ENCODE results near the gene PRSS3. TPM values are rescaled to one million over a fixed set of nuclear protein-coding genes. Genes with fewer than 3 reads are reported as not detected.

PRSS3 gene
- total RNA-seq, 1 experiment from 2014 or later, result 66.3 TPM

DNA sequence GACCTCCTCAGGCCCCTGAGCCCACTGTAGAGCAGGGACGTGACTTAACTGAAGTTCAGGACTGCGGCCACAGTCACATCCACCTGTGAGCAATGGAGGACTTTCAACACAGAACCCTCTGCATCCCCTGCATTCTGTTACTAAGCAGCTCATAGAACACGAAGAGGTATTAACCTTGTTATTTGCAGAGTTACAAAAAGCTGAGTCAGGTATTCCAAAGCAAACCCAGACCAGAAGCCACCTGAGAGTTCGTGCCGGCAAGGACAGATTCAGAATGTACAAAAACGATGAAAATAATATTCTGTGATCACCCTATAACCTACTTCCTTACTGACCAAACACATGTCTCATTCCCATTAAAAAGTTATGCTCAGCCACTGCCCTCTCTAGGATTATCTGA is 33.0 kb upstream of the PRSS3 start:
- Histone ChIP-seq H4K20me1 (ENCODE audit: insufficient read depth) (no peaks in the 10 kb centered on the region), H3K36me3 (ENCODE audit: control insufficient read depth in 1 of 2, insufficient read depth in 2 of 2, low read length in 2 of 2) (no peaks in the 10 kb centered on the region), H2AFZ (ENCODE audit: low read depth, low read length, poor library complexity, severe bottlenecking) (no peak overlapping the region), H3K4me1 (ENCODE audit: control insufficient read depth in 1 of 2, insufficient read depth in 2 of 2, low read length in 2 of 2) (peaks cover 26 to 56% of the 10 kb centered on the region in 2 experiments), H3K27me3 (ENCODE audit: insufficient read depth, low read length) (no peaks in the 10 kb centered on the region), H3K9ac (ENCODE audit: low read length) (no peak overlapping the region), H3K79me2 (ENCODE audit: insufficient read depth, low read length) (peaks cover 36% of the 10 kb centered on the region), H3K4me3 (replicated peaks in 1 of 2; ENCODE audit: low read depth in 1 of 2, low read length in 2 of 2) (no peak overlapping the region), H3K27ac (ENCODE audit: low read depth, low read length) (no peak overlapping the region), H3K4me2 (ENCODE audit: low read length) (no peak overlapping the region), H3K9me3 (ENCODE audit: control insufficient read depth in 1 of 2, insufficient read depth in 1 of 2, low read depth in 1 of 2, low read length in 2 of 2) (no peaks in the 10 kb centered on the region), H3K9me2 (ENCODE audit: insufficient read depth) (no peaks in the 10 kb centered on the region)
- intact Hi-C loops (cut with micrococcal nuclease), result no loop called here
- DNase-seq (ENCODE audit: low read depth, low spot score) (no peak), ATAC-seq (no peak)
- ChIA-PET POLR2A (interaction anchor here (0.9 kb wide), 2 partner anchors 10 to 12 kb away, joined by 3 read pairs; no protein-coding TSS in a partner anchor), RAD21 (ENCODE audit: low non-redundant PET in 1 of 2, low total read pairs in 2 of 2, uncharacterized antibody in 2 of 2, unreplicated experiment in 2 of 2) (no interaction called here), CTCF (no interaction called here)
- TF ChIP-seq CBX3 (IDR thresholded peaks at IDR 0.05; ENCODE audit: low read depth) (no peak), EZH2 (IDR thresholded peaks at IDR 0.05) (no peak), ZBTB33 (IDR thresholded peaks at IDR 0.05; ENCODE audit: extremely low read depth, insufficient replicate concordance, low read length) (no peak), YY1 (IDR thresholded peaks at IDR 0.05; ENCODE audit: extremely low read depth, insufficient replicate concordance, low read depth, low read length) (no peak), SIN3A (IDR thresholded peaks at IDR 0.05; ENCODE audit: low read depth) (no peak), JUND (IDR thresholded peaks at IDR 0.05) (no peak), TCF7L2 (IDR thresholded peaks at IDR 0.05; ENCODE audit: borderline replicate concordance, extremely low read depth, insufficient read depth, insufficient read length) (no peak), EZH2phosphoT487 (IDR thresholded peaks at IDR 0.05; ENCODE audit: borderline replicate concordance) (no peak), EGR1 (IDR thresholded peaks at IDR 0.05; ENCODE audit: low read depth) (no peak), ZNF274 (IDR thresholded peaks at IDR 0.05; ENCODE audit: low read depth, low read length) (no peak), RAD21 (IDR thresholded peaks at IDR 0.05; ENCODE audit: low read depth) (no peak), ATF3 (IDR thresholded peaks at IDR 0.05) (no peak), SRF (IDR thresholded peaks at IDR 0.05; ENCODE audit: low read depth) (no peak), POLR2A (IDR thresholded peaks at IDR 0.05; ENCODE audit: borderline replicate concordance, extremely low read depth, insufficient read depth, insufficient read length) (no peak), CTCF (IDR thresholded peaks at IDR 0.05 in 2 of 3, conservative IDR thresholded peaks at IDR 0.05 in 1 of 3; ENCODE audit: borderline replicate concordance in 1 of 3, insufficient read depth in 1 of 3, low read depth in 2 of 3, low read length in 2 of 3) (no peak), ELF1 (IDR thresholded peaks at IDR 0.05; ENCODE audit: borderline replicate concordance, low read depth) (no peak), SP1 (IDR thresholded peaks at IDR 0.05; ENCODE audit: low read depth) (no peak), CEBPB (IDR thresholded peaks at IDR 0.05; ENCODE audit: low read depth) (no peak), FOSL1 (IDR thresholded peaks at IDR 0.05; ENCODE audit: low read depth) (no peak)
- no TSS peak for BruUV-seq (replicated peaks)
